ENCODE measurements around the gene FAF1. TPM values are rescaled to one million over a fixed set of nuclear protein-coding genes. Genes with fewer than 3 reads are reported as not detected.

FAF1 gene
- total and polyA plus RNA-seq, 4 donors: 8.6 to 45.0 (median 18.2) TPM

DNA sequence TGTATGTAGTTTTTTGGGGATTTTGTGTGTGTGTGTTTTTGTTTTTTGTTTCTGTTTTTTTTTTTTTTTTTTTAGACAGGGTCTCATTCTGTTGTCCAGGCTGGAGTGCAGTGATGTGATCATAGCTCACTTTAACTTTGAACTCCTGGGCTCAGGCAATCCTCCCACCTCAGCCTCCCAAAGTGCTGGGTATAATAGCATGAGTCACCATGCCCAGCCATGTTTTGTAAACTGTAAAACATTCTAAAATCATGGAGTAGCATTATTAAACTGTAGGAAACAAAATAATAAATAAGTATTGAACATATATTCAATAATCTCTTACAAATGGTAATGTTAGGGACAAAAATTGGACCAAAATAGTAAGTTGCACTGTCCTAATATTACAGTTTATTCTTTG lies 124.0 kb downstream of the FAF1 start:
- H3K9me3 ChIP-seq (ENCODE audit: control insufficient read depth in 4 of 4, low read length in 3 of 4): no peaks in the 10 kb centered on the region
- no peaks in the 10 kb centered on the region for H3K27me3 ChIP-seq (ENCODE audit: control insufficient read depth in 4 of 4, insufficient read depth in 4 of 4, low read length in 3 of 4)
- H3K27ac ChIP-seq (ENCODE audit: low read depth in 1 of 2, low read length in 2 of 2): no peak overlapping the region

DNA sequence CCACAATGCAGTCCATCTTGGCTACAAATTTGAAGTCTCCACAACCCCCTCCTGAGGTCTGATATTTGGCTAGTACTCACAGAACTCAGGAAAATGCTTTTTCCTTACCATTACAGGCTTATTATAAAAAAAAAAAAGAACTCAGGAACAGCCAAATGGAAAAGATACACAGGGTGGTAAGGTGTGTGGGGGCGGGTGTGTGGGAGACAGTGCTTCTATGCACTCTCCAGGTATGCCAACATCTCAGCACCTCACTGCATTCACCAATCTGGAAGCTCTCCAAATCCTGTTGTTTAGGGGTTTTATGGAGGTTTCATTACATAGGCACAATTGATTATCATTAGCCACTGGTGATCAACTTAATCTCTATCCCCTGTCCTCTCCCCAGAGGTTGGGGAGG lies 126.9 kb downstream of the FAF1 start:
- 94% methylated on average over 1 of the region's 1 CpG for WGBS
- no peak for DNase-seq (ENCODE audit: low spot score)
- no peak overlapping the region for H3K9ac ChIP-seq (ENCODE audit: low read depth in 1 of 2, low read length in 2 of 2)
- peaks cover 8 to 15% (median 10%) of the 10 kb centered on the region in 4 donors for H3K4me1 ChIP-seq (ENCODE audit: control insufficient read depth in 4 of 4, insufficient read depth in 4 of 4, low read length in 3 of 4)
- no peaks in the 10 kb centered on the region for H3K27me3 ChIP-seq (ENCODE audit: control insufficient read depth in 4 of 4, insufficient read depth in 4 of 4, low read length in 3 of 4)
- H3K27ac ChIP-seq (ENCODE audit: low read depth in 1 of 2, low read length in 2 of 2): no peak overlapping the region
- H3K36me3 ChIP-seq (ENCODE audit: control insufficient read depth in 4 of 4, insufficient read depth in 3 of 4, low read depth in 1 of 4, low read length in 3 of 4): no peaks in the 10 kb centered on the region
- no peaks in the 10 kb centered on the region for H3K9me3 ChIP-seq (ENCODE audit: control insufficient read depth in 4 of 4, low read length in 3 of 4)
- no peak overlapping the region for H3K4me3 ChIP-seq (ENCODE audit: low read depth in 1 of 3, low read length in 3 of 3)
- TF ChIP-seq NR2F2 (IDR thresholded peaks at IDR 0.05) (no peak), JUND (IDR thresholded peaks at IDR 0.05) (no peak), RXRA (IDR thresholded peaks at IDR 0.05) (no peak), GABPA (IDR thresholded peaks at IDR 0.05 in 1 of 2, conservative IDR thresholded peaks at IDR 0.05 in 1 of 2) (no peak), EGR1 (IDR thresholded peaks at IDR 0.05; ENCODE audit: low read depth in 2 of 2) (no peak), RAD21 (IDR thresholded peaks at IDR 0.05) (no peak), HNF4G (IDR thresholded peaks at IDR 0.05) (no peak), FOXA2 (IDR thresholded peaks at IDR 0.05) (no peak), SP1 (IDR thresholded peaks at IDR 0.05) (no peak), FOXA1 (IDR thresholded peaks at IDR 0.05) (no peak)
- TF ChIP-seq, protein P1, sequence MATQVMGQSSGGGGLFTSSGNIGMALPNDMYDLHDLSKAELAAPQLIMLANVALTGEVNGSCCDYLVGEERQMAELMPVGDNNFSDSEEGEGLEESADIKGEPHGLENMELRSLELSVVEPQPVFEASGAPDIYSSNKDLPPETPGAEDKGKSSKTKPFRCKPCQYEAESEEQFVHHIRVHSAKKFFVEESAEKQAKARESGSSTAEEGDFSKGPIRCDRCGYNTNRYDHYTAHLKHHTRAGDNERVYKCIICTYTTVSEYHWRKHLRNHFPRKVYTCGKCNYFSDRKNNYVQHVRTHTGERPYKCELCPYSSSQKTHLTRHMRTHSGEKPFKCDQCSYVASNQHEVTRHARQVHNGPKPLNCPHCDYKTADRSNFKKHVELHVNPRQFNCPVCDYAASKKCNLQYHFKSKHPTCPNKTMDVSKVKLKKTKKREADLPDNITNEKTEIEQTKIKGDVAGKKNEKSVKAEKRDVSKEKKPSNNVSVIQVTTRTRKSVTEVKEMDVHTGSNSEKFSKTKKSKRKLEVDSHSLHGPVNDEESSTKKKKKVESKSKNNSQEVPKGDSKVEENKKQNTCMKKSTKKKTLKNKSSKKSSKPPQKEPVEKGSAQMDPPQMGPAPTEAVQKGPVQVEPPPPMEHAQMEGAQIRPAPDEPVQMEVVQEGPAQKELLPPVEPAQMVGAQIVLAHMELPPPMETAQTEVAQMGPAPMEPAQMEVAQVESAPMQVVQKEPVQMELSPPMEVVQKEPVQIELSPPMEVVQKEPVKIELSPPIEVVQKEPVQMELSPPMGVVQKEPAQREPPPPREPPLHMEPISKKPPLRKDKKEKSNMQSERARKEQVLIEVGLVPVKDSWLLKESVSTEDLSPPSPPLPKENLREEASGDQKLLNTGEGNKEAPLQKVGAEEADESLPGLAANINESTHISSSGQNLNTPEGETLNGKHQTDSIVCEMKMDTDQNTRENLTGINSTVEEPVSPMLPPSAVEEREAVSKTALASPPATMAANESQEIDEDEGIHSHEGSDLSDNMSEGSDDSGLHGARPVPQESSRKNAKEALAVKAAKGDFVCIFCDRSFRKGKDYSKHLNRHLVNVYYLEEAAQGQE (IDR thresholded peaks at IDR 0.05): no peak
- TF ChIP-seq, protein P2, sequence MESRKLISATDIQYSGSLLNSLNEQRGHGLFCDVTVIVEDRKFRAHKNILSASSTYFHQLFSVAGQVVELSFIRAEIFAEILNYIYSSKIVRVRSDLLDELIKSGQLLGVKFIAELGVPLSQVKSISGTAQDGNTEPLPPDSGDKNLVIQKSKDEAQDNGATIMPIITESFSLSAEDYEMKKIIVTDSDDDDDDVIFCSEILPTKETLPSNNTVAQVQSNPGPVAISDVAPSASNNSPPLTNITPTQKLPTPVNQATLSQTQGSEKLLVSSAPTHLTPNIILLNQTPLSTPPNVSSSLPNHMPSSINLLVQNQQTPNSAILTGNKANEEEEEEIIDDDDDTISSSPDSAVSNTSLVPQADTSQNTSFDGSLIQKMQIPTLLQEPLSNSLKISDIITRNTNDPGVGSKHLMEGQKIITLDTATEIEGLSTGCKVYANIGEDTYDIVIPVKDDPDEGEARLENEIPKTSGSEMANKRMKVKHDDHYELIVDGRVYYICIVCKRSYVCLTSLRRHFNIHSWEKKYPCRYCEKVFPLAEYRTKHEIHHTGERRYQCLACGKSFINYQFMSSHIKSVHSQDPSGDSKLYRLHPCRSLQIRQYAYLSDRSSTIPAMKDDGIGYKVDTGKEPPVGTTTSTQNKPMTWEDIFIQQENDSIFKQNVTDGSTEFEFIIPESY (IDR thresholded peaks at IDR 0.05): no peak
- TF ChIP-seq, protein P3, sequence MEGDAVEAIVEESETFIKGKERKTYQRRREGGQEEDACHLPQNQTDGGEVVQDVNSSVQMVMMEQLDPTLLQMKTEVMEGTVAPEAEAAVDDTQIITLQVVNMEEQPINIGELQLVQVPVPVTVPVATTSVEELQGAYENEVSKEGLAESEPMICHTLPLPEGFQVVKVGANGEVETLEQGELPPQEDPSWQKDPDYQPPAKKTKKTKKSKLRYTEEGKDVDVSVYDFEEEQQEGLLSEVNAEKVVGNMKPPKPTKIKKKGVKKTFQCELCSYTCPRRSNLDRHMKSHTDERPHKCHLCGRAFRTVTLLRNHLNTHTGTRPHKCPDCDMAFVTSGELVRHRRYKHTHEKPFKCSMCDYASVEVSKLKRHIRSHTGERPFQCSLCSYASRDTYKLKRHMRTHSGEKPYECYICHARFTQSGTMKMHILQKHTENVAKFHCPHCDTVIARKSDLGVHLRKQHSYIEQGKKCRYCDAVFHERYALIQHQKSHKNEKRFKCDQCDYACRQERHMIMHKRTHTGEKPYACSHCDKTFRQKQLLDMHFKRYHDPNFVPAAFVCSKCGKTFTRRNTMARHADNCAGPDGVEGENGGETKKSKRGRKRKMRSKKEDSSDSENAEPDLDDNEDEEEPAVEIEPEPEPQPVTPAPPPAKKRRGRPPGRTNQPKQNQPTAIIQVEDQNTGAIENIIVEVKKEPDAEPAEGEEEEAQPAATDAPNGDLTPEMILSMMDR (IDR thresholded peaks at IDR 0.05; ENCODE audit: low read depth, low read length, missing input control): no peak

More for the DNA sequence above, 124.0 kb downstream of the FAF1 start:
- peaks cover 0 to 3% (median under 1%) of the 10 kb centered on the region in 4 donors for H3K4me1 ChIP-seq (ENCODE audit: control insufficient read depth in 4 of 4, insufficient read depth in 4 of 4, low read length in 3 of 4)
- TF ChIP-seq JUND (IDR thresholded peaks at IDR 0.05): no peak
- TF ChIP-seq, protein P2 (IDR thresholded peaks at IDR 0.05): no peak
- TF ChIP-seq, protein P4, sequence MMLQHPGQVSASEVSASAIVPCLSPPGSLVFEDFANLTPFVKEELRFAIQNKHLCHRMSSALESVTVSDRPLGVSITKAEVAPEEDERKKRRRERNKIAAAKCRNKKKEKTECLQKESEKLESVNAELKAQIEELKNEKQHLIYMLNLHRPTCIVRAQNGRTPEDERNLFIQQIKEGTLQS (IDR thresholded peaks at IDR 0.05): no peak
- TF ChIP-seq NR2F2 (IDR thresholded peaks at IDR 0.05): no peak
- TF ChIP-seq, protein P5, sequence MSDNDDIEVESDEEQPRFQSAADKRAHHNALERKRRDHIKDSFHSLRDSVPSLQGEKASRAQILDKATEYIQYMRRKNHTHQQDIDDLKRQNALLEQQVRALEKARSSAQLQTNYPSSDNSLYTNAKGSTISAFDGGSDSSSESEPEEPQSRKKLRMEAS (IDR thresholded peaks at IDR 0.05): no peak
- TF ChIP-seq YY1 (IDR thresholded peaks at IDR 0.05): no peak
- TF ChIP-seq HNF4A (conservative IDR thresholded peaks at IDR 0.05): no peak
- TF ChIP-seq RAD21 (IDR thresholded peaks at IDR 0.05): no peak
- TF ChIP-seq TAF1 (conservative IDR thresholded peaks at IDR 0.05): no peak
- TF ChIP-seq HNF4G (IDR thresholded peaks at IDR 0.05): no peak
- no peak for TF ChIP-seq EGR1 (IDR thresholded peaks at IDR 0.05; ENCODE audit: low read depth in 2 of 2)
- TF ChIP-seq GABPA (IDR thresholded peaks at IDR 0.05 in 1 of 2, conservative IDR thresholded peaks at IDR 0.05 in 1 of 2): no peak
- TF ChIP-seq FOXA1 (IDR thresholded peaks at IDR 0.05): no peak
- no peak for TF ChIP-seq FOXA2 (IDR thresholded peaks at IDR 0.05)
- no peak for TF ChIP-seq SP1 (IDR thresholded peaks at IDR 0.05)
- TF ChIP-seq, protein P3 (IDR thresholded peaks at IDR 0.05; ENCODE audit: low read depth, low read length, missing input control): no peak
- no peak for TF ChIP-seq RXRA (IDR thresholded peaks at IDR 0.05)
- no peaks in the 10 kb centered on the region for H3K36me3 ChIP-seq (ENCODE audit: control insufficient read depth in 4 of 4, insufficient read depth in 3 of 4, low read depth in 1 of 4, low read length in 3 of 4)
- no peak overlapping the region for H3K4me3 ChIP-seq (ENCODE audit: low read depth in 1 of 3, low read length in 3 of 3)
- no peak for DNase-seq (ENCODE audit: low spot score)
- H3K9ac ChIP-seq (ENCODE audit: low read depth in 1 of 2, low read length in 2 of 2): no peak overlapping the region

Data from liver (tissue), 9 donors.